ENCODE results near the gene GBP6.
A peak's percentile ranks its signal among the peaks of the same experiment; 100 is the strongest.

The GBP6 gene

DNA sequence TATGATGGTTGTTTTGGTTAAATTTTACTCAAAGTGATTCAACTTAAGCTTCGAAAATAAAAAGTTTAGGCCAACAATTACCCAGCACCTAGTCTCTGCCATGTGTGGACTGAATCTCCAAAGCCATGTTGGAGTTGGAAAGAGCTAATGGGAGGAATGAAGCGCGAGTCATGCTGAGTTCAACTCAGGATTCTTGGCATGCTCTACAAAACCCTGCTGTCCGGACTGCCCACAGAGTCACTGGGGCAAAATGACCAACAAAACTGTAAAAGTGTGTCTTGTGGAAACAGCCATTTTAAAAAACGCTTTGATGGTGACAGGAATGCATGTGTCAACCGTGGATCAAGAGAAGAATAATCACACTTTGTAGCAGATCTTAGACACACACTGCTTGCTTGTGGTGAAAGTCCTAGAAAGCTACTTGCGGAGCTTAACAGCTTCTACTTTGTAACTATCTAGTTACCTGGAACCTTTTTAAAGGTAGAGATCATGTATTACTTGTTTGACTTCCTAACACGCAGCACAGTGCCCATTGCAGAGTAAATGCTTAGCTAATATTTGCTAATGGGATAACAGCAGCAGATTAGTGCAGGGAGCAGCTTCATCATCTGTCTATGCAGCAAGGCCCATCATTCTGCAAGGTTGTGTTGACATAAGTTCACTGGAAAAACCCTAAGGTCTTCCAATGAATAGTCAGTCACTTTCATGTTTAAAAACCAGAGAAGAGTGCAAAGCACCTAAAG is 7.0 kb upstream of the GBP6 start:
- no peak for TF ChIP-seq EZH2phosphoT487 (conservative IDR thresholded peaks at IDR 0.05; ENCODE audit: low read length)
- TF ChIP-seq, protein P1, sequence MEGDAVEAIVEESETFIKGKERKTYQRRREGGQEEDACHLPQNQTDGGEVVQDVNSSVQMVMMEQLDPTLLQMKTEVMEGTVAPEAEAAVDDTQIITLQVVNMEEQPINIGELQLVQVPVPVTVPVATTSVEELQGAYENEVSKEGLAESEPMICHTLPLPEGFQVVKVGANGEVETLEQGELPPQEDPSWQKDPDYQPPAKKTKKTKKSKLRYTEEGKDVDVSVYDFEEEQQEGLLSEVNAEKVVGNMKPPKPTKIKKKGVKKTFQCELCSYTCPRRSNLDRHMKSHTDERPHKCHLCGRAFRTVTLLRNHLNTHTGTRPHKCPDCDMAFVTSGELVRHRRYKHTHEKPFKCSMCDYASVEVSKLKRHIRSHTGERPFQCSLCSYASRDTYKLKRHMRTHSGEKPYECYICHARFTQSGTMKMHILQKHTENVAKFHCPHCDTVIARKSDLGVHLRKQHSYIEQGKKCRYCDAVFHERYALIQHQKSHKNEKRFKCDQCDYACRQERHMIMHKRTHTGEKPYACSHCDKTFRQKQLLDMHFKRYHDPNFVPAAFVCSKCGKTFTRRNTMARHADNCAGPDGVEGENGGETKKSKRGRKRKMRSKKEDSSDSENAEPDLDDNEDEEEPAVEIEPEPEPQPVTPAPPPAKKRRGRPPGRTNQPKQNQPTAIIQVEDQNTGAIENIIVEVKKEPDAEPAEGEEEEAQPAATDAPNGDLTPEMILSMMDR (IDR thresholded peaks at IDR 0.05; ENCODE audit: insufficient read depth, low read length, poor library complexity, severe bottlenecking), result no peak
- no peak overlapping the region for H3K27ac ChIP-seq (ENCODE audit: low read depth, low read length)
- H2AFZ ChIP-seq (ENCODE audit: low read depth, low read length, severe bottlenecking), result no peak overlapping the region
- H3K36me3 ChIP-seq (ENCODE audit: low read length), result no peaks in the 10 kb centered on the region
- H3K79me2 ChIP-seq (ENCODE audit: insufficient read depth, low read length), result no peaks in the 10 kb centered on the region
- H4K20me1 ChIP-seq (ENCODE audit: low read depth, low read length), result no peaks in the 10 kb centered on the region
- H3K9ac ChIP-seq (ENCODE audit: low read length), result no peak overlapping the region
- no peak overlapping the region for H3K4me3 ChIP-seq (ENCODE audit: insufficient read depth, low read length, poor library complexity, severe bottlenecking)
- no peaks in the 10 kb centered on the region for H3K9me3 ChIP-seq (ENCODE audit: insufficient read depth, low read length)
- H3K27me3 ChIP-seq (ENCODE audit: low read length), result no peaks in the 10 kb centered on the region
- H3F3A ChIP-seq (ENCODE audit: insufficient read depth), result no peaks in the 10 kb centered on the region
- no peaks in the 10 kb centered on the region for H3K9me2 ChIP-seq (replicated peaks; ENCODE audit: insufficient read depth, low read length)
- no peak overlapping the region for H3K4me2 ChIP-seq (ENCODE audit: low read depth, low read length, poor library complexity, severe bottlenecking)

DNA sequence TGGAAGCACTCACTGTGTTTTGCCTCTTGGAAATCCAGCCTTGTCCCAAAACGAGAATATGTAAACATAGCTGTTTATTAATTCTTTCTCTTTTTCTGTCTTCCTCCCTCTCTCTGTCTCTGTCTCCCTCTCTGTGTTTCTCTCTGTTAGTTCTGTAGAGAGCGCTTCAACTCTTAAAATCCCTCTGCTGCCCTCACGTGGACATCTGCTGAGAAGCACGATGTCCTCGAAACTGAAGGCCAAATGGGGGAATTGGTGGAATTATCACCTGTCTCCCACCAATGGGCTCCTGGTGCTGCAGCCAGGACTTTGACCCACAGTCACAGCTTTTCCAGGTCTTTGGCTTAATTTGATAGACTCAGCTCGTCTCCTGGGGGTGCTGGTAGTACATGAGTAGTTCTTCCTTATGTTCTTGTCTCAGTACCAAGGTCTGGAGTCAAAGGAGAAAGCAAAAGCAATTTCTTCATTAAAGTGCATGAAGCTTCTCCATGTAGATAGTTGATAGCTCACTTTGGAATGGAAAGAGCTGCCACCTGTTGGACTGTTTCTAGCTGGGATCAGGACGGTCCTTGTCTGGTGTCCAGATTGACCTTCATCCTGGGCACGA is 5.5 kb upstream of the GBP6 start:
- Histone ChIP-seq H3K36me3 (ENCODE audit: low read length) (no peaks in the 10 kb centered on the region), H3K4me3 (ENCODE audit: insufficient read depth, low read length, poor library complexity, severe bottlenecking) (no peak overlapping the region), H3K9ac (ENCODE audit: low read length) (no peak overlapping the region), H2AFZ (ENCODE audit: low read depth, low read length, severe bottlenecking) (no peak overlapping the region), H3K9me3 (ENCODE audit: insufficient read depth, low read length) (no peaks in the 10 kb centered on the region), H3K27me3 (ENCODE audit: low read length) (no peaks in the 10 kb centered on the region), H3K4me2 (ENCODE audit: low read depth, low read length, poor library complexity, severe bottlenecking) (no peak overlapping the region), H3K9me2 (replicated peaks; ENCODE audit: insufficient read depth, low read length) (no peaks in the 10 kb centered on the region), H3K27ac (ENCODE audit: low read depth, low read length) (no peak overlapping the region), H3K79me2 (ENCODE audit: insufficient read depth, low read length) (no peaks in the 10 kb centered on the region), H4K20me1 (ENCODE audit: low read depth, low read length) (no peaks in the 10 kb centered on the region), H3F3A (ENCODE audit: insufficient read depth) (no peaks in the 10 kb centered on the region)
- no peak for TF ChIP-seq EZH2phosphoT487 (conservative IDR thresholded peaks at IDR 0.05; ENCODE audit: low read length)
- TF ChIP-seq, protein P1 (IDR thresholded peaks at IDR 0.05; ENCODE audit: insufficient read depth, low read length, poor library complexity, severe bottlenecking), result peak; percentile 64

DNA sequence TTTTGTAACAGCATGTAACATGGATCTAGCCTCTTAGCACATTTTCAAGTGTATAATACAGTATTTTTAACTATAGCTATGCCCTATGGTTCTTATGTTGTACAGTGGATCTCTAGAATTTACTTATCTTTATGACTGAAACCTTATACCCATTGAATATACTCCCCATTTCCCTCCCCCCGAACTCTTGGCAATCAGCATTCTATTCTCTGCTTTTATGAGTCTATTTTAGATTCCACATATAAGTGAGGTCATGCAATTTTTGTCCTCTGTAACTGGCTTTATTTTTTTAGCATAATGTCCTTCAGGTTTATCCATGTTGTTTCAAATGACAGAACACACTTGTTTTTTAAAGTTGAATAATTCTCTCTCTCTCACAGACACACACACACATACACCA is 3.1 kb upstream of the GBP6 start:
- Histone ChIP-seq H3K4me2 (ENCODE audit: low read depth, low read length, poor library complexity, severe bottlenecking) (no peak overlapping the region), H3K27ac (ENCODE audit: low read depth, low read length) (no peak overlapping the region), H3K9me3 (ENCODE audit: insufficient read depth, low read length) (no peaks in the 10 kb centered on the region), H3F3A (ENCODE audit: insufficient read depth) (no peaks in the 10 kb centered on the region), H3K27me3 (ENCODE audit: low read length) (no peaks in the 10 kb centered on the region), H3K4me3 (ENCODE audit: insufficient read depth, low read length, poor library complexity, severe bottlenecking) (no peak overlapping the region), H2AFZ (ENCODE audit: low read depth, low read length, severe bottlenecking) (no peak overlapping the region), H3K9me2 (replicated peaks; ENCODE audit: insufficient read depth, low read length) (no peaks in the 10 kb centered on the region), H3K79me2 (ENCODE audit: insufficient read depth, low read length) (no peaks in the 10 kb centered on the region), H3K36me3 (ENCODE audit: low read length) (no peaks in the 10 kb centered on the region), H3K9ac (ENCODE audit: low read length) (no peak overlapping the region), H4K20me1 (ENCODE audit: low read depth, low read length) (no peaks in the 10 kb centered on the region)
- TF ChIP-seq, protein P1 (IDR thresholded peaks at IDR 0.05; ENCODE audit: insufficient read depth, low read length, poor library complexity, severe bottlenecking), result no peak
- TF ChIP-seq EZH2phosphoT487 (conservative IDR thresholded peaks at IDR 0.05; ENCODE audit: low read length), result no peak

All from SU-DHL-6 (cell line).